Superior temporal gyrus (tissue), 1 donor: ENCODE measurements around the gene SLC17A1.

Experiments used
- DNase-seq: peaks from one replicate; pipeline ENCODE4 v3.0.0-alpha.2; 2016; ENCODE audit errors: extremely low spot score

SLC17A1 gene

GRCh38 chr6:25831532-25832306 is at the start of gene SLC17A1:
Gene SLC17A1, minus strand, starts transcription at chr6:25832052. Its CDS starts 1,495 bp downstream, at chr6:25830557.
- no peak for DNase-seq

DNA sequence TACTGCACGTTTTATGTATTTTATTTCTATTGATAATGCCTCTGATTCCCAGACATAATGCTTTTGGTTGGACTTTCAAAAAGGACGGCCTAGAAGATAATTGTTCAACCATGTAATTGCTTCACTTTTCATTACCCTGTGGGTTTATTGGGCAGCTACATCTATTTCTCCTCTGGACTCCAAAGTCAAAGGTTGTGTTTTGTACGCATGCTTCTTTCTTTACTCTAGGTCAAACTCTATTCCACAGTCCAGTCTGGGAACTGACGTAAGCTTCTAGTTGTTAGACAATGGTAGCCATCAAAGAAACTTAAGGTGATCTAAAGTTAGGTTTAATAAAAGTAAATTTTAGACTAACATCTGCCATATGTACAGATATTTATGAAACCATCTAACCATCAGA is 48.7 kb upstream of the SLC17A1 start:
- no peak for DNase-seq

GRCh38 chr6:25878721-25879322 is 47.0 kb upstream of the SLC17A1 start:
- no peak for DNase-seq

- no peak for DNase-seq
Observed at GRCh38 chr6:25875926-25876602, 44.2 kb upstream of the SLC17A1 start.

- DNase-seq, result no peak
Observed at GRCh38 chr6:25875563-25875905, 43.7 kb upstream of the SLC17A1 start.

DNA sequence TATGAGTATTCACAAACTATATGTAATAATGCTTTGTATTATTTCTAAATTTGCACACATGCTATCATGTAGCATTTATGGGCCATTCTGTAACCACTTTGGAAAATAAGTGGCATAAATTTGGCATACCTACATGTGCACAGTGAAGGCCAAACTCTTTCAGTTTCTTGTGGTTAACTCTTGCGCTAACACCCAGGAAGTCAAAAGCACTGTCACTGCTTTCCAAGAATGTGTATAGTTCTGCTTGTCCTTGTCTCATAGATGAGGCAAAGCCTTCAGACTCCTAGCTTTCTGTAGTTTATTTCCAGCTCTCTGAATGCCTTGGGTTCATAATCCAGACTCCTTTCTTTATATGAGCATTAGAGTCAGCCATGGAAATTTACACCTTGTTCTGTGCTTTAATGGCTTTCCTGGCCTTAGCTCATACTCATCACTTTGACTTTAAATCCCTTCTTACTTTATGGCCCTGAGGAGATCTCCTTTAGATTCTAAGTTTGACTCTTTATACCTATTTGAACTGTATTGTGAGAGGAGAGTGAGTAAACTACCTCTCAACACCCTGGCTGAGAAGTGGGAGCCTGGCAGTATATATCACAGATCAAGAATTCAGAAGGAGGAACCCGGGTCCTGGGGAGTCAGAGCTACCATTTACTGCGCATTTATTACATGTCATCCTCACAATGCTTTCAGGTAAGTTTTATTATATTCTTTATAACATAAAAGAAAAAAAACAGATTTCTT is 43.1 kb upstream of the SLC17A1 start:
- DNase-seq, result no peak

DNA sequence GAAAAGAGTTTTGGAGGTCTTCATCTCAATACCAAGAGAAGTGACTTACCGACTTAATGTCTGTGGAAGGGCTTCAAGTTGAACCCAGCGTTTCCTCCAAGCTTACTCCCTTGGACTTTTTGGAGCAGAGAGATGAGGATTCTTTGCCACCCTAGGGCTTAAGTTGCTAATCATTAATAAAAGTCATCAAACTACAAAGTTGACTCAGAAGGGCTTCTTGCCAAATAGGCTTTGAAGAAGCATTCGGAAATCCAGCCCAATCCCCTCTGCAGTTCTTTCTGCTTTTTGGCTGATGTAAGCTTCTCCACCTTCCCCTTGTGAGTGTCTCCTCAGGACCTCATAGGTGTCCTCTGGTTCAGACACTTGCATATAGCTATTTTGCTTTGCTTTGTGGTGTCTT is 42.3 kb upstream of the SLC17A1 start, which contains the start of gene SLC17A3:
Gene SLC17A3 (minus strand): TSS at position 126 of the 400 bp plus-strand sequence. CDS start 5,856 bp downstream, outside the sequence.
- DNase-seq, result no peak

GRCh38 chr6:25872814-25873213 is 41.0 kb upstream of the SLC17A1 start:
- no peak for DNase-seq

GRCh38 chr6:25869840-25870239 is 38.0 kb upstream of the SLC17A1 start:
- DNase-seq, result no peak

GRCh38 chr6:25868436-25869183 is 36.8 kb upstream of the SLC17A1 start:
- DNase-seq, result no peak

GRCh38 chr6:25866011-25866410 is 34.2 kb upstream of the SLC17A1 start:
- no peak for DNase-seq

- DNase-seq, result no peak
Observed at GRCh38 chr6:25863360-25863759, 31.5 kb upstream of the SLC17A1 start.

DNA sequence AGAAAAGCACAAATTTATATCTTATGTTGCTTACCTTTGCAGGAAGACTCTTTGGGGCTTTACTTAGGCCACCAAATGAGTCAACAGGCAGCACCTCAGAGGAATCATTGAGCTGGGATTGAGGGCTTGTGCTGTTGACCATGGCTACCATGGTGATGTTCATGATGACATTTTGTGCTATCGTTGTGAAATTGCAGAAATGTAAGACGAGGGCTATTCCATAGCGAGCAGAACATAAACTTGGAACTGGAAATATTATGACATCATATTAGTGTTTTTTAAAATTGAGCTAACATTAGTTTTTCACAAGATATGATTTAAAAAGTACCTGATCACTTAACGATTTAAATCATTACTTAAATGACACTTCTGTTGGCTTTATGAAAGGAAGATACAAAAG is 30.3 kb upstream of the SLC17A1 start:
- no peak for DNase-seq

GRCh38 chr6:25852756-25853155 is 20.9 kb upstream of the SLC17A1 start:
- no peak for DNase-seq

DNA sequence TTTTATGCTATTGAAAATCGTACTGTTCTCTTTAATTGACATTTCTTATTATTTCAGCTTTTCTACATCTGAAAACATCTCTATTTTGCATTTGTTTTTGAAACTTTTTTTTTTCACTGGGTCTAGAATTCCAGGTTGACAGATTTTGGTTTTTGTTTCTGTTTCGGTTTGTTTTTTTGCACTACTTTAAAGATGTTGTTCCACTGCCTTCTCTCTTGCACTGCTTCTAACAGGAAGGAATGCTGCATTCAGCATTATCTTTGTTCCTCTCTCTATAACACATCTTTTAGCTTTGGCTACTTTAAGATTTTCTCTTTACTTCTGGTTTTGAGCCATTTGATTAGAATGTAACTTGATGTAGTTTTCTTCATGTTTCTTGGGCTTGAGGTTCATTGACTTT is 20.1 kb upstream of the SLC17A1 start:
- DNase-seq, result no peak

DNA sequence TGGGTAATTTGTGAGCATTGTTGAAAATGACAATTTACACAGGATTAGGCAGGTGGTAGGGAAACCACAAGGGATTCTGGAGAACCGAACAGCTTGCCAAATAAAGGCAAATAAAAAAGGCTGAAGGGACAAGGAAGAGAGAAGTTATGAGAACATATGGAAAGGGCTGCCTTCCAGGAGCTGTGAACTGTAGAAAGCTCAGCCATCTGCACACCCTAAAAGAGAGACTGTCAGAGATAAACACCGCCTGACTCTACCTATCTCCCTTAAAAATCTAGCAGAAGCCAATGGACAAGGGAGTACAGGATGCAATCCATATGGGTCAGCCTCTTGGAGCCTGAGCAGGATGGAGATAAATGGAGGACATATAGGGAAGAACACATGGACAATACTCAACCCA is 12.7 kb upstream of the SLC17A1 start:
- DNase-seq, result peak; percentile 12

DNA sequence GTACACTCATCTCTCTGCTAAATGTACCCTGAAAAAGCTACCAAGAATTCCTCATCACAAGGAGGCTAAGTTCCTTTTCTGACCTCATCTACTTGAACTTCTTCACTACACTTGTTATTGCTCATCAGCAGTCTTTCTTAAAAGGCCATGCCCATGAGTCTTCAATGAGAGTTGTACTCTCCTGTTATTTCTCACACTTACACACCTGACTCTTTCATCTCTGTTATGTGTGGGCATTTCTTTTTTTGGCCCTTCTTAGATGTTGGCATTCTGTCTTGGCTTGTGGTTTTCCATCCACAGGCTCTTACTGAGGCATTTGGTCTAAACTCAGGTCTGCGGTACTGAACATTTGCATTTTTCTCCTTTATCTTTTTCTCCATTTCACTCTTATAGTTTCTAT is 10.7 kb upstream of the SLC17A1 start:
- no peak for DNase-seq

GRCh38 chr6:25835442-25836283 is 3.8 kb upstream of the SLC17A1 start:
- DNase-seq, result no peak

DNA sequence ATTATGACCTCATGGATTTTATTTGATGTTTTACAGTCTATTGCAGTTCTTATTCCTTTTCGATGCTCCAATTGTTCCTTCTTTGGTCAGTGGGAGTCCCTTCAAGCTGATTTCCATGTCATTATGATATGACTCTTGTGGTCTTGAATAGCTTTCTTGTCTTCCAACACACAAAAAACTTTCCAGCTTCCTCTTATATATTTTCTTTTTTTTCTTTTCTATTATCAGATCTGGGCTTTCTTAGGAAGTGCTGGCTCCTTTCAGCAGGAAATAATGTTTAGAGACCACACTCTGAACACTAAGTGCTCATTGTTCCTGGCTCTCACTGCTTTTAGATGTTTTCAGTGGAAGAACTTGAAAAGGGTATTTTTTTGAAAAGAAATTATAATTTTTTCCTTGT is 3.1 kb upstream of the SLC17A1 start:
- DNase-seq, result no peak

GRCh38 chr6:25833136-25833535 is 1.3 kb upstream of the SLC17A1 start:
- no peak for DNase-seq

GRCh38 chr6:25832670-25833069 is 818 bp upstream of the SLC17A1 start:
- no peak for DNase-seq
